ENCODE results near the gene XPO1.

Gene XPO1

GRCh38 chr2:61436092-61436491 lies 102.1 kb downstream of the XPO1 start:
- H3K27me3 ChIP-seq (ENCODE audit: control insufficient read depth, low read length): no peaks in the 10 kb centered on the region
- peaks cover 99% of the 10 kb centered on the region for H3K79me2 ChIP-seq (ENCODE audit: control insufficient read depth, low read length)
- peak overlapping the region; percentile 4; the same call in 1 of the 2 replicates for H3K27ac ChIP-seq (ENCODE audit: low read depth, low read length)
- peak overlapping the region; percentile 14; the same call in 1 of the 2 replicates for H3K4me3 ChIP-seq (ENCODE audit: low read length)
- peaks cover 8% of the 10 kb centered on the region; the same call in 1 of the 2 replicates for H3F3A ChIP-seq (ENCODE audit: control insufficient read depth, insufficient read depth)
- no peak for TF ChIP-seq EZH2phosphoT487 (IDR thresholded peaks at IDR 0.05; ENCODE audit: borderline replicate concordance, low read length)
- TF ChIP-seq CTCF (IDR thresholded peaks at IDR 0.05; ENCODE audit: low read depth, low read length, poor library complexity, severe bottlenecking): no peak
- H3K4me1 ChIP-seq (ENCODE audit: control insufficient read depth, low read length): peaks cover 94% of the 10 kb centered on the region
- peaks cover 16% of the 10 kb centered on the region; the same call in 1 of the 2 replicates for H4K20me1 ChIP-seq (ENCODE audit: control insufficient read depth, insufficient read depth, low read depth, low read length)
- no peaks in the 10 kb centered on the region for H3K9me3 ChIP-seq (ENCODE audit: control insufficient read depth, insufficient read depth, low read length)
- peak overlapping the region; percentile 38 for H3K4me2 ChIP-seq (ENCODE audit: low read length)
- peaks cover 8% of the 10 kb centered on the region; the same call in 1 of the 2 replicates for H3K36me3 ChIP-seq (ENCODE audit: control insufficient read depth, low read length)
- H3K9me2 ChIP-seq (replicated peaks; ENCODE audit: control insufficient read depth, low read length): no peaks in the 10 kb centered on the region

GRCh38 chr2:61435291-61435690 lies 102.9 kb downstream of the XPO1 start:
- H3K9me3 ChIP-seq (ENCODE audit: control insufficient read depth, insufficient read depth, low read length): no peaks in the 10 kb centered on the region
- H3K4me1 ChIP-seq (ENCODE audit: control insufficient read depth, low read length): peaks cover 93% of the 10 kb centered on the region
- H4K20me1 ChIP-seq (ENCODE audit: control insufficient read depth, insufficient read depth, low read depth, low read length): peaks cover 16% of the 10 kb centered on the region; the same call in 1 of the 2 replicates
- peaks cover 8% of the 10 kb centered on the region; the same call in 1 of the 2 replicates for H3K36me3 ChIP-seq (ENCODE audit: control insufficient read depth, low read length)
- no peak overlapping the region for H3K27ac ChIP-seq (ENCODE audit: low read depth, low read length)
- no peak overlapping the region for H3K4me3 ChIP-seq (ENCODE audit: low read length)
- H3K27me3 ChIP-seq (ENCODE audit: control insufficient read depth, low read length): no peaks in the 10 kb centered on the region
- peaks cover 99% of the 10 kb centered on the region for H3K79me2 ChIP-seq (ENCODE audit: control insufficient read depth, low read length)
- TF ChIP-seq CTCF (IDR thresholded peaks at IDR 0.05; ENCODE audit: low read depth, low read length, poor library complexity, severe bottlenecking) (no peak), EZH2phosphoT487 (IDR thresholded peaks at IDR 0.05; ENCODE audit: borderline replicate concordance, low read length) (no peak)
- no peaks in the 10 kb centered on the region for H3K9me2 ChIP-seq (replicated peaks; ENCODE audit: control insufficient read depth, low read length)
- peak overlapping the region; percentile 5 for H3K4me2 ChIP-seq (ENCODE audit: low read length)
- H3F3A ChIP-seq (ENCODE audit: control insufficient read depth, insufficient read depth): peaks cover 15% of the 10 kb centered on the region; the same call in 1 of the 2 replicates

- no peak overlapping the region; the same call in 1 of the 2 replicates for H3K27ac ChIP-seq (ENCODE audit: low read depth, low read length)
- peaks cover 16% of the 10 kb centered on the region; the same call in 1 of the 2 replicates for H4K20me1 ChIP-seq (ENCODE audit: control insufficient read depth, insufficient read depth, low read depth, low read length)
- H3K4me1 ChIP-seq (ENCODE audit: control insufficient read depth, low read length): peaks cover 90% of the 10 kb centered on the region
Observed at GRCh38 chr2:61434314-61434713, 103.8 kb downstream of the XPO1 start.

More at GRCh38 chr2:61434314-61434713, 103.8 kb downstream of the XPO1 start:
- H3K27me3 ChIP-seq (ENCODE audit: control insufficient read depth, low read length): no peaks in the 10 kb centered on the region
- peaks cover 17% of the 10 kb centered on the region for H3F3A ChIP-seq (ENCODE audit: control insufficient read depth, insufficient read depth)
- H3K9me3 ChIP-seq (ENCODE audit: control insufficient read depth, insufficient read depth, low read length): no peaks in the 10 kb centered on the region
- TF ChIP-seq CTCF (IDR thresholded peaks at IDR 0.05; ENCODE audit: low read depth, low read length, poor library complexity, severe bottlenecking) (no peak), EZH2phosphoT487 (IDR thresholded peaks at IDR 0.05; ENCODE audit: borderline replicate concordance, low read length) (no peak)
- peak overlapping the region; percentile 5 for H3K4me2 ChIP-seq (ENCODE audit: low read length)
- H3K4me3 ChIP-seq (ENCODE audit: low read length): no peak overlapping the region
- 0 out of 2 replicates have a peak, but pooled peaks cover 5% of the 10 kb centered on the region for H3K36me3 ChIP-seq (ENCODE audit: control insufficient read depth, low read length)
- peaks cover 99% of the 10 kb centered on the region for H3K79me2 ChIP-seq (ENCODE audit: control insufficient read depth, low read length)
- no peaks in the 10 kb centered on the region for H3K9me2 ChIP-seq (replicated peaks; ENCODE audit: control insufficient read depth, low read length)
